ENCODE data around the gene SIDT1.

GRCh38 chr3:113559009-113559408 lies 26.7 kb downstream of the SIDT1 start:
- TF ChIP-seq, protein P1, sequence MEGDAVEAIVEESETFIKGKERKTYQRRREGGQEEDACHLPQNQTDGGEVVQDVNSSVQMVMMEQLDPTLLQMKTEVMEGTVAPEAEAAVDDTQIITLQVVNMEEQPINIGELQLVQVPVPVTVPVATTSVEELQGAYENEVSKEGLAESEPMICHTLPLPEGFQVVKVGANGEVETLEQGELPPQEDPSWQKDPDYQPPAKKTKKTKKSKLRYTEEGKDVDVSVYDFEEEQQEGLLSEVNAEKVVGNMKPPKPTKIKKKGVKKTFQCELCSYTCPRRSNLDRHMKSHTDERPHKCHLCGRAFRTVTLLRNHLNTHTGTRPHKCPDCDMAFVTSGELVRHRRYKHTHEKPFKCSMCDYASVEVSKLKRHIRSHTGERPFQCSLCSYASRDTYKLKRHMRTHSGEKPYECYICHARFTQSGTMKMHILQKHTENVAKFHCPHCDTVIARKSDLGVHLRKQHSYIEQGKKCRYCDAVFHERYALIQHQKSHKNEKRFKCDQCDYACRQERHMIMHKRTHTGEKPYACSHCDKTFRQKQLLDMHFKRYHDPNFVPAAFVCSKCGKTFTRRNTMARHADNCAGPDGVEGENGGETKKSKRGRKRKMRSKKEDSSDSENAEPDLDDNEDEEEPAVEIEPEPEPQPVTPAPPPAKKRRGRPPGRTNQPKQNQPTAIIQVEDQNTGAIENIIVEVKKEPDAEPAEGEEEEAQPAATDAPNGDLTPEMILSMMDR (IDR thresholded peaks at IDR 0.05) = no peak
- TF ChIP-seq POLR2A (IDR thresholded peaks at IDR 0.05) = no peak

Data from heart left ventricle (tissue), 13 donors.